Measurements from ENCODE around the gene GLIS1. TPM values are rescaled to one million over a fixed set of nuclear protein-coding genes. Genes with fewer than 3 reads are reported as not detected.

Gene GLIS1
- total RNA-seq, 2 experiments from 2014 or later: not detected

- Mint-ChIP-seq H3K9me3 (no peaks in the 10 kb centered on the region), H3K27me3 (no peaks in the 10 kb centered on the region), H3K4me3 (no peak overlapping the region), H3K27ac (no peak overlapping the region), H3K36me3 (ENCODE audit: low read depth) (no peaks in the 10 kb centered on the region), H3K4me1 (no peaks in the 10 kb centered on the region)
- no peak for DNase-seq
- ChIA-PET CTCF (interaction anchor here (0.6 to 1.3 kb wide), 3 partner anchors 15 to 355 kb away, joined by 3 to 5 read pairs (median 3); no protein-coding TSS in a partner anchor), POLR2A (no interaction called here)
Observed at GRCh38 chr1:53465023-53465957, 273.7 kb downstream of the GLIS1 start.

DNA sequence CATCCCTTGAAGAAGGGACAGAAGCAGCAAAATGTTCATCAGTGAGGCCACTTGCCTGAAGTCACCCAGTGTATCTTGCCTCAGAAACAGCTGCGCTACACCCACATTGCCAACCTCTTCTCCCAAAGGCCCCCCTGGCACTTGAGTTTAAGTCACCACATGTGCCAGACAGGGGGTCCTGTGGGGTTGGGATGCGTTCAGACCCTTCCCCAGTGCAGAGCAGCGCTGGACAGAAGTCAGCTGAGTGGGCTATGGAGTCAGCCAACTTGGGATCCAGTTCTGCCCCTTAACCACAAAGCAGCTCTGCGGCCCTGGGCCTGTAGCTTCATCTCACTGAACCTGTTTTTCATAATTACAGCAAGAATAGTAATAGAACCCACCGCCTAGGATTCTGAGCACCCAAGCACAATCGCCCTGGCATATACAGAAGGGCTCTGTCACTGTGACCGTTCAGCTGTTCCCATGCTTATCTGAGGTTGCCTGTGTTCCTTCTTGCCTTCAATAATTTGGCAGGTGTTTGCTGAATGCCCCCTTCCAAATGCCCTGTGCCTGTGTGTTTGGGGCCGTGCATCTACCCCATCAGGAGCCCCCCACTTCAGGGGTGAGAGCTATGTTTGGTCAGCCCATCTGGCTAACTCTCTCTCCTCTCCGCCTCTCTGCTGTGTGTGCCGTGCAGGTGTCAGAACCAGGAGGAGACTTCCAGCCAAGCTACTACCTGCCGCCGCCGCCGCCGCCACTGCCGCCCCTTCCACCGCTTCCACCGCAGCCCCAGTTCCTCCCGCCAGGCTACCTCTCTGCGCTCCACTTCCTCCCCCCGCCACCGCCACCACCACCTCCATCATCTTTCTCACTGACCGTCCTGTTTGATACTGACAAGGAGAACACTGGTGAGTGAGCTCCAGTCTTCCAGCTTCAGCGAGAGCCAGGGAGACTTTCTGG is 274.7 kb downstream of the GLIS1 start:
- H3K9me3 Mint-ChIP-seq: no peaks in the 10 kb centered on the region
- H3K27me3 Mint-ChIP-seq: no peaks in the 10 kb centered on the region
- H3K4me3 Mint-ChIP-seq: no peak overlapping the region
- CTCF ChIA-PET: interaction anchor here (0.9 to 1.3 kb wide), 3 partner anchors 8 to 22 kb away, joined by 3 read pairs; no protein-coding TSS in a partner anchor
- POLR2A ChIA-PET: no interaction called here
- no peak overlapping the region for H3K27ac Mint-ChIP-seq
- DNase-seq: no peak
- H3K4me1 Mint-ChIP-seq: no peaks in the 10 kb centered on the region
- H3K36me3 Mint-ChIP-seq (ENCODE audit: low read depth): no peaks in the 10 kb centered on the region

GRCh38 chr1:53462769-53463501 is 276.0 kb downstream of the GLIS1 start:
- no peaks in the 10 kb centered on the region for H3K4me1 Mint-ChIP-seq
- no peak overlapping the region for H3K27ac Mint-ChIP-seq
- DNase-seq: no peak
- H3K9me3 Mint-ChIP-seq: no peaks in the 10 kb centered on the region
- H3K36me3 Mint-ChIP-seq (ENCODE audit: low read depth): no peaks in the 10 kb centered on the region
- ChIA-PET CTCF (interaction anchor here (0.9 to 1.2 kb wide), 2 partner anchors 13 to 22 kb away, joined by 3 read pairs; no protein-coding TSS in a partner anchor), POLR2A (no interaction called here)
- peaks cover 2% of the 10 kb centered on the region for H3K27me3 Mint-ChIP-seq
- H3K4me3 Mint-ChIP-seq: no peak overlapping the region

- Mint-ChIP-seq H3K4me3 (no peak overlapping the region), H3K9me3 (no peaks in the 10 kb centered on the region), H3K27me3 (peaks cover 4% of the 10 kb centered on the region), H3K4me1 (no peaks in the 10 kb centered on the region), H3K36me3 (ENCODE audit: low read depth) (no peaks in the 10 kb centered on the region), H3K27ac (no peak overlapping the region)
- DNase-seq: no peak
- ChIA-PET POLR2A (no interaction called here), CTCF (interaction anchor here (0.9 to 1.2 kb wide), 2 partner anchors 12 to 23 kb away, joined by 3 read pairs; no protein-coding TSS in a partner anchor)
Observed at GRCh38 chr1:53462193-53462592, 276.8 kb downstream of the GLIS1 start.

GRCh38 chr1:53461323-53462044 is 277.5 kb downstream of the GLIS1 start:
- Mint-ChIP-seq H3K27me3 (peaks cover 4% of the 10 kb centered on the region), H3K4me3 (no peak overlapping the region), H3K9me3 (no peaks in the 10 kb centered on the region), H3K27ac (no peak overlapping the region), H3K4me1 (no peaks in the 10 kb centered on the region), H3K36me3 (ENCODE audit: low read depth) (no peaks in the 10 kb centered on the region)
- POLR2A ChIA-PET: no interaction called here
- no peak for DNase-seq
- CTCF ChIA-PET: no interaction called here

DNA sequence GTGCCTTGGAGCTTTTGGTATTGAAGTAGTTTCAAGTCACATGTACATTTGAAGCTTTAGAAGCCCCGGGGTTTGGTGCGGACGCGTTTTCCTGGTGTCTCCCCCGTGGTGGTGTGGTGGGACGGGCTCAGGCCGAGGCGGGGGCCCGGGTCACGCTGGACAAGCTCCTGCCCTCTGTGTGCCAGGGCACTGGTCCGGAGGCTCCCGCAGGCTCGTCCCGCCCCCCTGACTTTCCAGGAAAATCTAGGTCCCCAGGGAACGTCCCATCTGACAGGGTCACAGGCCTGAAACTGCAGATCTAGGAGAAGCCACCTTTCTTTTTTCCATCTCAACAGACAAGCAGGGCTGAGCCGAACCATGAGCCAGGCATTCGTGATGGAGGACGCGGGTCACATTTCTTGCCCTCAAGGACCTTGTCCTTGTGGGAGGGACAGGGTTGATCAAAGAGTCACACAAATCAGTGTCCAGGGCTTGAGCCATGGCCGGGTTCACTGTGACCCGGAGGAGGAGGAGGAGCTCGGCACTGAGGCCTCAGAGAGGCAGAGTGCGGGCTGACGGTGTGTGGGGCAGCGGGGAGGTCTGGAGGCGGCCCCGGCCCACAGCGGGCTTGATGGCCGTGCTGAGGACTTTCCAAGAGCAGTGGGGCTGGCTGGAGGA is 278.2 kb downstream of the GLIS1 start:
- no peak overlapping the region for H3K27ac Mint-ChIP-seq

DNA sequence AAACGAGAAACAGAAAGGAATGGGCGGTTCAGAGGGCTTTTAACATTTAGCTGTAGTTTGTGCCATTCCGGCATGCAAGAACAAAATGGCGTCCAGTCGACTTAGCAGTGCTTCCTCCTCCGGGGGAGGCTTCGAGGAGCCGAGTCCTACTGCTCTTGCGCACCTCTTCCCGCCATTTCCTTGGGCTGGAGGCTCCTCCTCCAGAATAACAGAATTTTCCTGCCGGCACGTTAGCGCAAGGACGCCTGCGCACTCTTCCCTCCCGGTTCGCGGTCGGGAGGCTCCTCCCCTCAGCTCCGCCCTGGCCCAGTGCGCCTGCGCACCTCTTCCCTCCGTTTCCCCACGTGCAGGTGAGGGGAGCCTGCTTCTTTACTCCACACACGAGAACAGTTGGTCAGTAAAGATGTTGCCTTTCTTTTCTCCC is 278.7 kb downstream of the GLIS1 start:
- H3K36me3 Mint-ChIP-seq (ENCODE audit: low read depth): no peaks in the 10 kb centered on the region
- no peaks in the 10 kb centered on the region for H3K4me1 Mint-ChIP-seq
- DNase-seq: no peak
- ChIA-PET POLR2A (no interaction called here), CTCF (interaction anchor here (0.6 kb wide), 1 partner anchor 182 kb away, joined by 3 read pairs; no protein-coding TSS in a partner anchor)
- peaks cover 4% of the 10 kb centered on the region for H3K27me3 Mint-ChIP-seq
- no peaks in the 10 kb centered on the region for H3K9me3 Mint-ChIP-seq
- no peak overlapping the region for H3K4me3 Mint-ChIP-seq
- no peak overlapping the region for H3K27ac Mint-ChIP-seq

More for the DNA sequence above, 278.2 kb downstream of the GLIS1 start:
- no peak for DNase-seq
- Mint-ChIP-seq H3K9me3 (no peaks in the 10 kb centered on the region), H3K36me3 (ENCODE audit: low read depth) (no peaks in the 10 kb centered on the region), H3K4me3 (no peak overlapping the region), H3K4me1 (no peaks in the 10 kb centered on the region), H3K27me3 (peaks cover 4% of the 10 kb centered on the region)
- ChIA-PET CTCF (no interaction called here), POLR2A (no interaction called here)

DNA sequence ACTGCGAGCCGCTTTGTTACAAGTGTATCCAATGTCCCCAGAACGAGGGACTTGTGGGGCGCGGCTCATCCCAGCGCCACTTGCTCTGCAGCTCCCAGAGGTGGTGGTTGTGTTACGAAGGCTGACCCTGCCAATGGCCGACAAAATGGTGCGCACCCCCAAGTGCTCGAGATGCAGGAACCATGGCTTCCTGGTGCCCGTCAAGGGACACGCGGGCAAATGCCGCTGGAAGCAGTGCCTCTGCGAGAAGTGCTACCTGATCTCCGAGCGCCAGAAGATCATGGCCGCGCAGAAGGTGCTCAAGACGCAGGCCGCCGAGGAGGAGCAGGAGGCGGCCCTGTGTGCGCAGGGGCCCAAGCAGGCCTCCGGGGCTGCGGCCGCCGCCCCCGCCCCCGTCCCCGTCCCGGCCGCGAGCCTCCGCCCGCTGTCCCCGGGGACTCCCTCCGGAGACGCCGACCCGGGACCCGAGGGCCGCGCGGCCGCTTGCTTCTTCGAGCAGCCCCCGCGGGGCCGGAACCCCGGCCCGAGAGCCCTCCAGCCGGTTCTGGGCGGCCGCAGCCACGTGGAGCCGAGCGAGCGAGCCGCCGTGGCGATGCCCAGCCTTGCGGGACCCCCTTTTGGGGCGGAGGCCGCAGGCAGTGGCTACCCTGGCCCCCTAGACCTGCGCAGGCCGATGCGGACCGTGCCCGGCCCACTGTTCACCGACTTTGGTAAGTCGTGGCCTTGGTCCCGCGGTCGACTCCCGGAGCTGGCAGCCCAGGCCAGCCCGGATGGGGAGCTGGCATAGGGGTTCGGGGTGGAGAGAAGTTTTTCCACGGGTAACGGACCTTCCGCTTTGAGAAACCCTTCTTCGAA is 279.4 kb downstream of the GLIS1 start, which contains the start of gene DMRTB1:
DMRTB1 (plus strand) TSS at position 79 of the 855 bp plus-strand sequence; CDS start at position 134, 55 bp downstream.
- DNase-seq: no peak
- Mint-ChIP-seq H3K27ac (no peak within 1 kb of the TSS), H3K9me3 (no peaks in the 10 kb centered on the region), H3K27me3 (peaks cover 6% of the 10 kb centered on the region), H3K4me3 (no peak within 1 kb of the TSS), H3K36me3 (ENCODE audit: low read depth) (no peaks in the 10 kb centered on the region), H3K4me1 (no peaks in the 10 kb centered on the region)
- POLR2A ChIA-PET: no interaction called here
- CTCF ChIA-PET: interaction anchor here (0.6 to 1.3 kb wide), 2 partner anchors 19 to 181 kb away, joined by 3 read pairs; no protein-coding TSS in a partner anchor

- CTCF ChIA-PET: interaction anchor here (0.6 to 1.3 kb wide), 2 partner anchors 11 to 18 kb away, joined by 3 to 5 read pairs; no protein-coding TSS in a partner anchor
- peaks cover 10% of the 10 kb centered on the region for H3K27me3 Mint-ChIP-seq
Observed at GRCh38 chr1:53458634-53459033, 280.3 kb downstream of the GLIS1 start.

More at GRCh38 chr1:53458634-53459033, 280.3 kb downstream of the GLIS1 start:
- Mint-ChIP-seq H3K36me3 (ENCODE audit: low read depth) (no peaks in the 10 kb centered on the region), H3K4me3 (no peak overlapping the region), H3K4me1 (no peaks in the 10 kb centered on the region), H3K9me3 (no peaks in the 10 kb centered on the region), H3K27ac (no peak overlapping the region)
- DNase-seq: no peak
- POLR2A ChIA-PET: no interaction called here
